BLaER1 treated with 17β-estradiol and CSF1 and Interleukin-3, amounts not matched to agents 10 nM and 100 nM (cell line): ENCODE results near the gene LRFN4.
A peak's percentile ranks its signal among the peaks of the same experiment; 100 is the strongest.

Experiments used
- H3K27ac ChIP-seq, 11 experiments: shearing (Covaris generic); formaldehyde crosslinking; 2 replicates each; pipeline ENCODE4 v1.8.1; 2022
- H3K27me3 ChIP-seq, 11 experiments: shearing (Covaris generic); formaldehyde crosslinking; 2 replicates each; pipeline ENCODE4 v1.8.1; 2022
- H3K36me3 ChIP-seq, 11 experiments: shearing (Covaris generic); formaldehyde crosslinking; 2 replicates each; pipeline ENCODE4 v1.8.1; 2022
- H3K4me1 ChIP-seq, 10 experiments: shearing (Covaris generic); formaldehyde crosslinking; 2 replicates each; pipeline ENCODE4 v1.8.1; 2022
- H3K4me2 ChIP-seq, 11 experiments: shearing (Covaris generic); formaldehyde crosslinking; 2 replicates each; pipeline ENCODE4 v1.8.1; 2022
- H3K4me3 ChIP-seq, 10 experiments: shearing (Covaris generic); formaldehyde crosslinking; 2 replicates each; pipeline ENCODE4 v1.8.1; 2022
- H3K9ac ChIP-seq, 11 experiments: shearing (Covaris generic); formaldehyde crosslinking; 2 replicates each; pipeline ENCODE4 v1.8.1; 2022
- H3K9me3 ChIP-seq, 11 experiments: shearing (Covaris generic); formaldehyde crosslinking; replicated peaks in 1 of 11; 2 replicates each; pipeline ENCODE4 v1.8.1; 2022
- H4K20me1 ChIP-seq, 11 experiments: shearing (Covaris generic); formaldehyde crosslinking; 2 replicates each; pipeline ENCODE4 v1.8.1; 2022
- Cebpa-rat ChIP-seq, 11 experiments: shearing (Covaris generic); IDR thresholded peaks; 2 replicates each; pipeline ENCODE4 v1.8.1; 2022

LRFN4 gene

GRCh38 chr11:66878474-66878873, 21.6 kb downstream of the LRFN4 start:
- H3K27me3 ChIP-seq = no peaks in the 10 kb centered on the region
- TF ChIP-seq Cebpa-rat (IDR thresholded peaks at IDR 0.05) = no peak
- peaks cover 0 to 79% (median 18%) of the 10 kb centered on the region in 11 experiments; a peak in 14 of 22 replicates for H4K20me1 ChIP-seq
- 0 out of 22 replicates have a peak overlapping the region, but pooled peaks of 3 of the 11 experiments have one; percentile 2 to 29 (median 11) for H3K9ac ChIP-seq
- H3K4me3 ChIP-seq = no peak overlapping the region
- H3K36me3 ChIP-seq = no peaks in the 10 kb centered on the region
- peaks cover 60 to 80% (median 67%) of the 10 kb centered on the region in 10 experiments for H3K4me1 ChIP-seq
- no peak overlapping the region for H3K27ac ChIP-seq
- peak overlapping the region in 6 of 11 experiments; percentile 6 to 90 (median 80); a peak in 4 of 22 replicates for H3K4me2 ChIP-seq
- H3K9me3 ChIP-seq = no peaks in the 10 kb centered on the region

GRCh38 chr11:66879000-66879399, 22.1 kb downstream of the LRFN4 start:
- Histone ChIP-seq H4K20me1 (peaks cover 0 to 79% (median 18%) of the 10 kb centered on the region in 11 experiments; a peak in 14 of 22 replicates), H3K36me3 (no peaks in the 10 kb centered on the region), H3K4me3 (no peak overlapping the region), H3K4me2 (peak overlapping the region in 10 of 11 experiments; percentile 74 to 90 (median 80); a peak in 16 of 22 replicates), H3K9me3 (no peaks in the 10 kb centered on the region), H3K4me1 (peaks cover 55 to 79% (median 66%) of the 10 kb centered on the region in 10 experiments), H3K27ac (no peak overlapping the region), H3K9ac (0 out of 22 replicates have a peak overlapping the region, but pooled peaks of 1 of the 11 experiments have one; percentile 24), H3K27me3 (no peaks in the 10 kb centered on the region)
- no peak for TF ChIP-seq Cebpa-rat (IDR thresholded peaks at IDR 0.05)

GRCh38 chr11:66879583-66879982, 22.7 kb downstream of the LRFN4 start:
- H3K27me3 ChIP-seq = no peaks in the 10 kb centered on the region
- H4K20me1 ChIP-seq = peaks cover 0 to 79% (median 18%) of the 10 kb centered on the region in 11 experiments; a peak in 14 of 22 replicates
- no peak for TF ChIP-seq Cebpa-rat (IDR thresholded peaks at IDR 0.05)
- peak overlapping the region in 2 of 11 experiments; percentile 24 to 37; a peak in 1 of 22 replicates for H3K9ac ChIP-seq
- H3K4me1 ChIP-seq = peaks cover 50 to 73% (median 61%) of the 10 kb centered on the region in 10 experiments
- no peaks in the 10 kb centered on the region for H3K9me3 ChIP-seq
- no peak overlapping the region for H3K27ac ChIP-seq
- peak overlapping the region; percentile 74 to 90 (median 80); a peak in 20 of 22 replicates for H3K4me2 ChIP-seq
- no peaks in the 10 kb centered on the region for H3K36me3 ChIP-seq
- no peak overlapping the region for H3K4me3 ChIP-seq

- H3K27me3 ChIP-seq = no peaks in the 10 kb centered on the region
- H3K4me3 ChIP-seq = no peak overlapping the region
- peaks cover 45 to 69% (median 57%) of the 10 kb centered on the region in 10 experiments for H3K4me1 ChIP-seq
- no peak for TF ChIP-seq Cebpa-rat (IDR thresholded peaks at IDR 0.05)
- H3K27ac ChIP-seq = no peak overlapping the region
- H3K9me3 ChIP-seq = no peaks in the 10 kb centered on the region
- no peaks in the 10 kb centered on the region for H3K36me3 ChIP-seq
- peak overlapping the region in 1 of 11 experiments; percentile 37; a peak in 1 of 22 replicates for H3K9ac ChIP-seq
- peaks cover 0 to 79% (median 18%) of the 10 kb centered on the region in 11 experiments; a peak in 14 of 22 replicates for H4K20me1 ChIP-seq
- peak overlapping the region; percentile 74 to 90 (median 80) for H3K4me2 ChIP-seq
These were observed 23.1 kb downstream of the LRFN4 start for GRCh38 chr11:66879999-66880398.

GRCh38 chr11:66880496-66881450, 23.9 kb downstream of the LRFN4 start:
- Histone ChIP-seq H3K9ac (peak overlapping the region in 3 of 11 experiments; percentile 1 to 39 (median 4); a peak in 7 of 22 replicates), H3K4me2 (peak overlapping the region; percentile 74 to 90 (median 80)), H3K27ac (peak overlapping the region in 5 of 11 experiments; percentile 2 to 15 (median 7); a peak in 4 of 22 replicates), H3K36me3 (no peaks in the 10 kb centered on the region), H3K9me3 (no peaks in the 10 kb centered on the region), H3K4me3 (no peak overlapping the region), H3K4me1 (peaks cover 38 to 62% (median 50%) of the 10 kb centered on the region in 10 experiments), H4K20me1 (peaks cover 0 to 73% (median 18%) of the 10 kb centered on the region in 11 experiments; a peak in 14 of 22 replicates), H3K27me3 (no peaks in the 10 kb centered on the region)
- TF ChIP-seq Cebpa-rat (IDR thresholded peaks at IDR 0.05) = no peak

GRCh38 chr11:66881451-66881835, 24.6 kb downstream of the LRFN4 start:
- H3K9me3 ChIP-seq = no peaks in the 10 kb centered on the region
- H3K27ac ChIP-seq = peak overlapping the region in 3 of 11 experiments; percentile 2 to 7 (median 4); a peak in 3 of 22 replicates
- no peaks in the 10 kb centered on the region for H3K27me3 ChIP-seq
- peak overlapping the region in 4 of 11 experiments; percentile 1 to 39 (median 5); a peak in 2 of 22 replicates for H3K9ac ChIP-seq
- peaks cover 0 to 69% (median 18%) of the 10 kb centered on the region in 11 experiments; a peak in 14 of 22 replicates for H4K20me1 ChIP-seq
- H3K4me1 ChIP-seq = peaks cover 32 to 58% (median 47%) of the 10 kb centered on the region in 10 experiments
- H3K4me2 ChIP-seq = peak overlapping the region; percentile 74 to 90 (median 80); a peak in 21 of 22 replicates
- H3K36me3 ChIP-seq = no peaks in the 10 kb centered on the region
- TF ChIP-seq Cebpa-rat (IDR thresholded peaks at IDR 0.05) = no peak
- H3K4me3 ChIP-seq = no peak overlapping the region

GRCh38 chr11:66881927-66882452, 25.1 kb downstream of the LRFN4 start:
- no peaks in the 10 kb centered on the region for H3K36me3 ChIP-seq
- peaks cover 0 to 68% (median 18%) of the 10 kb centered on the region in 11 experiments; a peak in 14 of 22 replicates for H4K20me1 ChIP-seq
- H3K4me2 ChIP-seq = peak overlapping the region in 9 of 11 experiments; percentile 14 to 90 (median 80); a peak in 10 of 22 replicates
- H3K4me1 ChIP-seq = peaks cover 32 to 61% (median 46%) of the 10 kb centered on the region in 10 experiments
- H3K27ac ChIP-seq = peak overlapping the region in 2 of 11 experiments; percentile 31 to 40; a peak in 3 of 22 replicates
- no peak overlapping the region for H3K4me3 ChIP-seq
- peak overlapping the region in 5 of 11 experiments; percentile 7 to 46 (median 34); a peak in 3 of 22 replicates for H3K9ac ChIP-seq
- no peak for TF ChIP-seq Cebpa-rat (IDR thresholded peaks at IDR 0.05)
- no peaks in the 10 kb centered on the region for H3K27me3 ChIP-seq
- H3K9me3 ChIP-seq = no peaks in the 10 kb centered on the region

- Histone ChIP-seq H3K27ac (peak overlapping the region in 2 of 11 experiments; percentile 31 to 40; a peak in 3 of 22 replicates), H3K4me2 (peak overlapping the region in 4 of 11 experiments; percentile 4 to 90 (median 14); a peak in 4 of 22 replicates), H3K27me3 (no peaks in the 10 kb centered on the region), H3K36me3 (no peaks in the 10 kb centered on the region), H3K9me3 (no peaks in the 10 kb centered on the region), H3K9ac (peak overlapping the region in 5 of 11 experiments; percentile 7 to 46 (median 34); a peak in 3 of 22 replicates), H3K4me1 (peaks cover 38 to 62% (median 47%) of the 10 kb centered on the region in 10 experiments), H3K4me3 (no peak overlapping the region), H4K20me1 (peaks cover 0 to 68% (median 18%) of the 10 kb centered on the region in 11 experiments; a peak in 14 of 22 replicates)
- no peak for TF ChIP-seq Cebpa-rat (IDR thresholded peaks at IDR 0.05)
These were observed 25.7 kb downstream of the LRFN4 start for GRCh38 chr11:66882561-66883015.
